ENCODE measurements around the gene HNRNPH1.
"Not testable (repeated sequence)": the region's sequence is repeated elsewhere in the genome, so short reads cannot be mapped to it uniquely, and the experiment has no call there.

DNA sequence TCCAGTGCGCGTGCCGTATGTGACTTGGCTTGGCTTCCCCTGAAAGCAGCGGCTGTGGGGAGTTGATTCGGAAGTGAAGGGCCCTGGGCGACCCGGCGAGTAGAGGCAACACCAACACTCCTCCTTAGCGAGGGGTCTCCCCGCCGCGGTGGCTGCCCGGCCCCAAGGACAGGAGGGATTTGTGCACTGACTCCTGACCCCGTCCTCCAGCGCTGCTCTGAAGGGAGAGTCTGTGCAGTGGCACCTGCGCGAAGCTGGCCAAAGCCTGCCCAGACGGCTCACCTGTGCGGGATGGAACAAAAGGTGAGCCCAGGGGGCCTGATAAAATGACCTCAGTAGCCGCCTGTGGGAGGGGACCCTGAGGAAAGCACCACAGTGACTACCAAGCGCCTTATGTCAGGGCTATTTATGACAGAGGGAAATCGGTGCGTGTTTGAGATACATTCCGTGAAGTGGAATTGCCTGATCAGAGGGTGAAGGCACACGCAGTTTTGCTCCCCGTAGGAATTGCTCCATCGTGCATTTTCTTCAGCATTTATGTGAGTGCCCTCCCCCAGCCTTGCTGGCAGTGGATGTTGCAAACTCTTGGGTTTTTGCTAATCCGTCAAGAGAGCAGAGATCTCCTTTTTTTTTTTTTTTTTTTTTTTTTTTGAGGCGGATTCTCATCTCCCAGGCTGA, 34.8 kb upstream of the HNRNPH1 start:
- TF ChIP-seq EZH2 (IDR thresholded peaks at IDR 0.05; ENCODE audit: low read depth) = not testable (repeated sequence)
- TF ChIP-seq, protein P1, sequence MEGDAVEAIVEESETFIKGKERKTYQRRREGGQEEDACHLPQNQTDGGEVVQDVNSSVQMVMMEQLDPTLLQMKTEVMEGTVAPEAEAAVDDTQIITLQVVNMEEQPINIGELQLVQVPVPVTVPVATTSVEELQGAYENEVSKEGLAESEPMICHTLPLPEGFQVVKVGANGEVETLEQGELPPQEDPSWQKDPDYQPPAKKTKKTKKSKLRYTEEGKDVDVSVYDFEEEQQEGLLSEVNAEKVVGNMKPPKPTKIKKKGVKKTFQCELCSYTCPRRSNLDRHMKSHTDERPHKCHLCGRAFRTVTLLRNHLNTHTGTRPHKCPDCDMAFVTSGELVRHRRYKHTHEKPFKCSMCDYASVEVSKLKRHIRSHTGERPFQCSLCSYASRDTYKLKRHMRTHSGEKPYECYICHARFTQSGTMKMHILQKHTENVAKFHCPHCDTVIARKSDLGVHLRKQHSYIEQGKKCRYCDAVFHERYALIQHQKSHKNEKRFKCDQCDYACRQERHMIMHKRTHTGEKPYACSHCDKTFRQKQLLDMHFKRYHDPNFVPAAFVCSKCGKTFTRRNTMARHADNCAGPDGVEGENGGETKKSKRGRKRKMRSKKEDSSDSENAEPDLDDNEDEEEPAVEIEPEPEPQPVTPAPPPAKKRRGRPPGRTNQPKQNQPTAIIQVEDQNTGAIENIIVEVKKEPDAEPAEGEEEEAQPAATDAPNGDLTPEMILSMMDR (conservative IDR thresholded peaks at IDR 0.05) = not testable (repeated sequence)
